Cerebellar nuclear complex (tissue), 1 donor: ENCODE data around the gene ZBTB44.
A peak's percentile ranks its signal among the peaks of the same experiment; 100 is the strongest.

Experiments used
- DNase-seq, 2 experiments: peaks; one replicate each; lab custom pipeline; 2025; lab: John Stamatoyannopoulos, UW

Gene ZBTB44

GRCh38 chr11:130214861-130215530, 99.7 kb downstream of the ZBTB44 start:
- no peak for DNase-seq

GRCh38 chr11:130213979-130214281, 100.8 kb downstream of the ZBTB44 start:
- no peak for DNase-seq

- peak in 1 of 2 experiments; percentile 5 for DNase-seq
These were observed 101.4 kb downstream of the ZBTB44 start for GRCh38 chr11:130213143-130213978.

- no peak for DNase-seq
These were observed 102.2 kb downstream of the ZBTB44 start for GRCh38 chr11:130212431-130212961.

- no peak for DNase-seq
These were observed 102.8 kb downstream of the ZBTB44 start for GRCh38 chr11:130211781-130212401.

- DNase-seq, result no peak
These were observed 103.6 kb downstream of the ZBTB44 start for GRCh38 chr11:130211144-130211543.

- DNase-seq, result no peak
These were observed 104.5 kb downstream of the ZBTB44 start for GRCh38 chr11:130209954-130210854.

GRCh38 chr11:130209128-130209932, 105.4 kb downstream of the ZBTB44 start:
- no peak for DNase-seq

GRCh38 chr11:130208241-130209127, 106.2 kb downstream of the ZBTB44 start:
- DNase-seq, result no peak

- no peak for DNase-seq
These were observed 108.6 kb downstream of the ZBTB44 start for GRCh38 chr11:130206141-130206540.

- no peak for DNase-seq
These were observed 110.0 kb downstream of the ZBTB44 start for GRCh38 chr11:130204703-130205095.

- no peak for DNase-seq
These were observed 110.7 kb downstream of the ZBTB44 start for GRCh38 chr11:130203766-130204702.

GRCh38 chr11:130202818-130203689, 111.7 kb downstream of the ZBTB44 start:
- no peak for DNase-seq

GRCh38 chr11:130202009-130202817, 112.5 kb downstream of the ZBTB44 start:
- no peak for DNase-seq

- DNase-seq, result no peak
These were observed 113.7 kb downstream of the ZBTB44 start for GRCh38 chr11:130201026-130201425.

- no peak for DNase-seq
These were observed 114.9 kb downstream of the ZBTB44 start for GRCh38 chr11:130199792-130200191.

GRCh38 chr11:130198964-130199363, 115.8 kb downstream of the ZBTB44 start:
- DNase-seq, result no peak
